HepG2 (cell line): ENCODE results near the gene B4GALT5.

Experiments
- ATF3 ChIP-seq: sonication (generic); formaldehyde crosslinking; IDR thresholded peaks from 2 replicates; pipeline ENCODE4 v1.4.0; 2020; ENCODE audit warnings: missing genetic modification reagents
- FIP1L1 ChIP-seq: fragments of 200-400 bp; formaldehyde crosslinking; IDR thresholded peaks from 2 replicates; pipeline ENCODE4 v1.6.1; 2018; ENCODE audit warnings: low read depth, mild to moderate bottlenecking, low read length, moderate library complexity, borderline replicate concordance; ENCODE audit not compliant: insufficient read depth
- FOXP1 ChIP-seq, 2 experiments: fragments of 450-650 bp in 1 of 2; IDR thresholded peaks; 2 replicates each; pipeline ENCODE4 v1.6.1; 2017 to 2018; ENCODE audit warnings: antibody characterized with exemption in 1 of 2
- GTF2F1 ChIP-seq: fragments of 150-350 bp; IDR thresholded peaks from 2 replicates; pipeline ENCODE4 v1.6.1; 2014; ENCODE audit warnings: low read length
- HMGA1 ChIP-seq: sonication (generic); formaldehyde crosslinking; conservative IDR thresholded peaks from 2 replicates; pipeline ENCODE4 v1.4.0; 2020; ENCODE audit warnings: missing genetic modification reagents
- POLR2A ChIP-seq, 2 experiments: IDR thresholded peaks; 2 replicates each; pipeline ENCODE4 v1.6.1; 2011; ENCODE audit warnings: low read depth in 2 of 2, low read length in 2 of 2, mild to moderate bottlenecking in 1 of 2, moderate library complexity in 1 of 2; ENCODE audit not compliant: insufficient read depth in 1 of 2
- TRAFD1 ChIP-seq: sonication (generic); formaldehyde crosslinking; IDR thresholded peaks from 2 replicates; pipeline ENCODE4 v1.5.1; 2020; ENCODE audit warnings: missing genetic modification reagents, mild to moderate bottlenecking, borderline replicate concordance
- ZNF207 ChIP-seq: fragments of 450-650 bp; IDR thresholded peaks from 2 replicates; pipeline ENCODE4 v1.6.1; 2016; ENCODE audit warnings: antibody characterized with exemption, borderline replicate concordance
- ZNF263 ChIP-seq: sonication (generic); formaldehyde crosslinking; IDR thresholded peaks from 2 replicates; pipeline ENCODE4 v1.4.0; 2020; ENCODE audit warnings: missing genetic modification reagents
- ZNF572 ChIP-seq: sonication (generic); formaldehyde crosslinking; IDR thresholded peaks from 2 replicates; pipeline ENCODE4 v1.5.1; 2020; ENCODE audit warnings: mild to moderate bottlenecking, missing genetic modification reagents

GRCh38 chr20:49759266-49759950, 45.7 kb upstream of the B4GALT5 start:
- TF ChIP-seq FOXP1 (IDR thresholded peaks at IDR 0.05) (no peak), FOXP1 (CRISPR knock-in tag; IDR thresholded peaks at IDR 0.05) (no peak), ZNF572 (CRISPR knock-in tag) (no peak), ATF3 (CRISPR knock-in tag) (no peak), ZNF207 (no peak), ZNF263 (no peak), GTF2F1 (no peak), HMGA1 (CRISPR knock-in tag) (no peak), FIP1L1 (no peak), POLR2A (IDR thresholded peaks at IDR 0.05; ENCODE audit: insufficient read depth in 1 of 2, low read depth in 2 of 2, low read length in 2 of 2) (no peak), TRAFD1 (no peak)
